ENCODE results near the gene TMEM154. TPM values are rescaled to one million over a fixed set of nuclear protein-coding genes. Genes with fewer than 3 reads are reported as not detected.

TMEM154 gene
- total and polyA plus RNA-seq, 11 donors: 0.27 to 8.0 (median 1.6) TPM

DNA sequence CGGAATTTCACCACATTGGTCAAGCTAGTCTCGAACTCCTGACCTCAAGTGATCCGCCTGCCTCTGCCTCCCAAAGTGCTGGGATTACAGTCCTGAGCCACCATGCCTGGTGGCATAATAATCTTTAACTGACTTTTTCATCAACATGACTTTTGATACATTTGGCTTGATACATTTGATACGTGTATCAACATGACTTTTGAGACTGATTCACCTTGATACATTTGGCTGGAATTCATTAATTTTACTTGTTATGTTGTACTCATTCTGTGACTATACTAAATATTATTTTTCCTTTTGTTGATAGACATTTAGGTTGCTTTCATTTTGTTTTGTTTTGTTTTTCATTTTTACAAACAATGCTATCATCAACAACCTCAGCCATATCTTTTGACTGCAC, 6.3 kb downstream of the TMEM154 start:
- ATAC-seq: no peak
- TF ChIP-seq, protein P1, sequence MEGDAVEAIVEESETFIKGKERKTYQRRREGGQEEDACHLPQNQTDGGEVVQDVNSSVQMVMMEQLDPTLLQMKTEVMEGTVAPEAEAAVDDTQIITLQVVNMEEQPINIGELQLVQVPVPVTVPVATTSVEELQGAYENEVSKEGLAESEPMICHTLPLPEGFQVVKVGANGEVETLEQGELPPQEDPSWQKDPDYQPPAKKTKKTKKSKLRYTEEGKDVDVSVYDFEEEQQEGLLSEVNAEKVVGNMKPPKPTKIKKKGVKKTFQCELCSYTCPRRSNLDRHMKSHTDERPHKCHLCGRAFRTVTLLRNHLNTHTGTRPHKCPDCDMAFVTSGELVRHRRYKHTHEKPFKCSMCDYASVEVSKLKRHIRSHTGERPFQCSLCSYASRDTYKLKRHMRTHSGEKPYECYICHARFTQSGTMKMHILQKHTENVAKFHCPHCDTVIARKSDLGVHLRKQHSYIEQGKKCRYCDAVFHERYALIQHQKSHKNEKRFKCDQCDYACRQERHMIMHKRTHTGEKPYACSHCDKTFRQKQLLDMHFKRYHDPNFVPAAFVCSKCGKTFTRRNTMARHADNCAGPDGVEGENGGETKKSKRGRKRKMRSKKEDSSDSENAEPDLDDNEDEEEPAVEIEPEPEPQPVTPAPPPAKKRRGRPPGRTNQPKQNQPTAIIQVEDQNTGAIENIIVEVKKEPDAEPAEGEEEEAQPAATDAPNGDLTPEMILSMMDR (IDR thresholded peaks at IDR 0.05): no peak
- TF ChIP-seq POLR2A (IDR thresholded peaks at IDR 0.05): no peak
- H3K27ac ChIP-seq: no peak overlapping the region
- H3K4me1 ChIP-seq: peaks cover 0 to 3% (median 0%) of the 10 kb centered on the region in 12 donors
- intact Hi-C loops (cut with DNase I): no loop called here
- H3K9me3 ChIP-seq: no peaks in the 10 kb centered on the region
- H3K27me3 ChIP-seq: no peaks in the 10 kb centered on the region
- 92 to 97% (median 96%) methylated on average over 4 of the region's 4 CpGs for WGBS, 4 donors
- no peak for DNase-seq
- no peak overlapping the region for H3K4me3 ChIP-seq
- H3K36me3 ChIP-seq: no peaks in the 10 kb centered on the region

DNA sequence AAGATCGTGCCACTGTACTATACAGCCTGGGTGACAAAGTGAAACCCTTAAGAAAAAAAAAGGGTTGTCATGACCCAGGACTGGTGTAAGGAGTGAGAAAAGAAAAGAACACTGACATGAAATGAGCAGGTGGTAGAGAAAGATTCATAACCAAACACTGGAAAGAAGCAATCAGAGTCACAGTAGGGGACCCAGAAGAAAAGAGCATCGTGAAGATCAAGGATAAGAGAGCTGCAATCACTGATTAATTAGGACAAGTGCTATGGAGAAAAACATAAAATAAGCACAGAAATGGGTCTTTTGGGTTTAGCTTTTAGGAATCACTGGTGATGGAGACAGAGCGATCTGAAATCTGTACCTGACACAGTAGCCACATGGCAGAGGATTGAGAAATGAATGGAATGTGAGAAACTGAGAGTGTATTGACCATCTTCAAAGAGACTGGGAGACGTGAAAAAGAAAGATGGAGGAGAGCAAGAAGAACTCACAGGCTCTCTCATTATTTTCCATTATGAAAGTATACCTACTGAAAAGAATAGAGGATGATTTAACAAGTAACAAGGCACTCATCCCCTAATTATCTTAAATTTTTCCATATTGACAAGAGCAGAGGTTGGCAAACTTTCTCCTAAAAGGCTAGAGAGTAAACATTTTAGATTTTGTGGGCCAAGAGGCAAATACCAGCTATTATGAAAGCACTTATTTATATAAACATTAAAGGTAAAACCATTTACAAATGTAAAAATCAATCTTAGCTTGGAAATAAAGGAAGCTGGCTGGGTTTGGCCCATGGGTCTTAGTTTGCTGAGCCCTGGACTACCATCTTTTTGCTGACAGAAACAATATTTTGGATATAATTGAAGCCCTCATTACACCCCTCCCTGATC, 7.3 kb downstream of the TMEM154 start:
- TF ChIP-seq, protein P1 (IDR thresholded peaks at IDR 0.05): no peak
- no peak for TF ChIP-seq POLR2A (IDR thresholded peaks at IDR 0.05)
- no peaks in the 10 kb centered on the region for H3K27me3 ChIP-seq
- ATAC-seq (no peak), DNase-seq (no peak)
- peaks cover 0 to 3% (median 0%) of the 10 kb centered on the region in 12 donors for H3K4me1 ChIP-seq
- no peaks in the 10 kb centered on the region for H3K36me3 ChIP-seq
- H3K9me3 ChIP-seq: no peaks in the 10 kb centered on the region
- no peak overlapping the region for H3K4me3 ChIP-seq
- 89 to 93% (median 90%) methylated on average over 4 of the region's 4 CpGs for WGBS, 4 donors
- H3K27ac ChIP-seq: no peak overlapping the region
- intact Hi-C loops (cut with DNase I): no loop called here

DNA sequence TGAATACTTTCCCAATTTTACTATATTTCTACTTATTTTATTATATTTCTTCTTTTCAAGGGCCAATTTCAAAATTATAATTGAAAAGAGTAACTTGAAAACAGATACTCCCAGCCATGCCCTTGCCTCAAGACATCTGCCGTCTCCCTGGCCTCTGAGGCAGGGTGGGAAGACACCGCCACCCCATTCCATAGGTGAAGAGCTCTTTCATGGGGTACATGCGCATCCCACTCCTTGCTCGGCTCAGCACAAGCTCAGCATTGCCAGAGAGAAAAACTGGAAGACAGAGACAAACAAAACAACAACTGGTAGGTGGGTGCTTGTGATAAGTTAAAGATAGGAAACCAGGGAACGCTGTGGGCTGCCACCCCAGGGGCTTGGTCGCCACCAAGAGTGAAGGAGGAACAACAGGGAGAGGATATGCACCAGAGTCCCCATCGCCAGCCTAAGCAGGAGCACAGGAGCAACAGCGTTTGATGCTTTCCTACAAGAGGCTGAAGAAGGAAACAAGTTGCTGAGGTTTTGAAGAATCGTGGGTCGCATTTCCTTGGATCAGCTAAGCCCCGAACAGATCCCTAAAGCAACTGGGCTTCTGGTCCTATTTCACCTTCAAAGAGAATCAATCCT, 11.3 kb downstream of the TMEM154 start:
- Histone ChIP-seq H3K36me3 (no peaks in the 10 kb centered on the region), H3K4me1 (peaks cover 0 to 3% (median 0%) of the 10 kb centered on the region in 12 donors), H3K9me3 (no peaks in the 10 kb centered on the region), H3K4me3 (no peak overlapping the region), H3K27me3 (no peaks in the 10 kb centered on the region), H3K27ac (no peak overlapping the region)
- TF ChIP-seq POLR2A (IDR thresholded peaks at IDR 0.05): no peak
- TF ChIP-seq, protein P1 (IDR thresholded peaks at IDR 0.05): no peak
- intact Hi-C loops (cut with DNase I): no loop called here
- ATAC-seq: no peak
- DNase-seq: no peak
- 84 to 91% (median 90%) methylated on average over 11 of the region's 11 CpGs for WGBS, 4 donors

DNA sequence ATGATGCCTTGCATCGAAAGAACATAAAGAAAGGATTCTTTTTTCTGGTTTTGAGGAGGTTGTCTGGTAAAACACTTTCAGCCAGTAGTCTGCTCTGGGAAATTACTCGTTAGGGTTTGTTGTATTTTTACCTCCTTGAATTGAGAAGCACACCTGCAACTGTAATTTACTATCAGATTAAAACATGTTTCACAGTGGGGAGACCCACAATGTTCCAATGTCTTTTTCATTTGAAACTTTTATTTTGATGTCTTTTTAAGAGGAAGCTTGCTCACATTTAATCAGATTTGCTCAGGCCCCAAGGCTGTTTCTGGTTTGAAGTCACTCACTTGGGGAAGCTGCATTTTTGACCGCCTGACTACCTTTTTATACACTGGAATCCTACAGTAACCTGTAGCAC, 12.0 kb downstream of the TMEM154 start:
- Histone ChIP-seq H3K9me3 (no peaks in the 10 kb centered on the region), H3K27me3 (no peaks in the 10 kb centered on the region), H3K27ac (no peak overlapping the region), H3K4me1 (peaks cover 0 to 10% (median 0%) of the 10 kb centered on the region in 12 donors), H3K4me3 (no peak overlapping the region), H3K36me3 (no peaks in the 10 kb centered on the region)
- WGBS, 4 donors: 63 to 76% (median 66%) methylated on average over 3 of the region's 3 CpGs
- intact Hi-C loops (cut with DNase I): no loop called here
- no peak for TF ChIP-seq POLR2A (IDR thresholded peaks at IDR 0.05)
- TF ChIP-seq, protein P1 (IDR thresholded peaks at IDR 0.05): no peak
- no peak for DNase-seq
- ATAC-seq: no peak
